Pancreas (tissue), 10 donors: ENCODE measurements around the gene IFI6. TPM values are rescaled to one million over a fixed set of nuclear protein-coding genes. Genes with fewer than 3 reads are reported as not detected.
"Not testable (repeated sequence)": the region's sequence is repeated elsewhere in the genome, so short reads cannot be mapped to it uniquely, and the experiment has no call there.

Experiments
- ATAC-seq, 4 donors: fragments of 200-7000 bp; cut with Tn5 transposase; one replicate each; pipeline versions ENCODE4 v1.8.0 to v1.9.1; 2020; ENCODE audit warnings: mild to moderate bottlenecking in 4 of 4, moderate library complexity in 4 of 4
- DNase-seq, 6 donors: peaks; one replicate each; pipeline ENCODE4 v3.0.0-alpha.2; 2020
- FAIRE-seq: peaks from 2 replicates; lab custom pipeline; 2012; peaks lifted over from hg19 to GRCh38; lab: Jason Lieb, UNC
- H3K27ac ChIP-seq, 4 donors: fragments of 200-600 bp; sonication (generic); 1 replicate in 3 of 4; 2 replicates in 1 of 4; pipeline versions ENCODE4 v1.5.0 to v1.8.0; 2020
- H3K27me3 ChIP-seq, 4 donors: fragments of 200-600 bp; one replicate each; pipeline ENCODE4 v1.8.0; 2021
- H3K36me3 ChIP-seq, 3 donors: fragments of 200-600 bp; sonication (generic) in 1 of 3; one replicate each; pipeline versions ENCODE4 v1.5.0 to v1.8.0; 2020 to 2021
- H3K4me1 ChIP-seq, 3 donors: fragments of 200-600 bp; one replicate each; pipeline ENCODE4 v1.8.0; 2021
- H3K4me3 ChIP-seq, 4 donors: fragments of 200-600 bp; sonication (generic) in 2 of 4; one replicate each; pipeline versions ENCODE4 v1.5.0 to v1.8.0; 2020 to 2021
- H3K9me3 ChIP-seq, 4 donors: fragments of 200-600 bp; one replicate each; pipeline ENCODE4 v1.8.0; 2021
- WGBS, 2 donors: extraction: QIAGEN DNeasy Blood & Tissue Kit; methylation state at CpG; one replicate each; pipeline ENCODE4 v1.1.7; 2013; 5-methylcytosine and 5-hydroxymethylcytosine counted together
- intact Hi-C, 3 donors: fragments of 100-400 bp; cut with DNase I; formaldehyde crosslinking; loops; one replicate each; pipeline versions ENCODE4 v1.11.1 to v1.14.2; 2022
- polyA plus RNA-seq, 2 donors: library from polyadenylated mRNA; stranded (reverse); fragments of 200-250 nt; gene quantifications; one replicate each; pipeline ENCODE4 v1.2.3, GENCODE V29; 2013
- total RNA-seq, 6 donors: library from RNA; stranded (reverse); fragmentation: NEBNext Ultra II Directional in 4 of 6; extraction: Animal tissue kit (Norgen Biotek cat#: 25700) in 4 of 6; gene quantifications; one replicate each; pipeline versions ENCODE4 v1.2.1 to v1.2.4, GENCODE V29; 2021 to 2023
- TF ChIP-seq, protein P1 (sequence below), 4 donors: fragments of 200-600 bp; sonication (generic) in 3 of 4; IDR thresholded peaks; one replicate each; pipeline versions ENCODE4 v1.5.0 to v1.8.0; 2021; ENCODE audit warnings: antibody characterized with exemption in 4 of 4
- donor health status: healthy with polysubstance abuse.
- donor health status: DM: no; HTN: no; CAD: no; lungs with moderate emphysema.
- donor health status: DM: no; HTN: no; CAD: no.
- donor health status: control.
- donor health status: control.
- donor health status: Bipolar disorder and iron deficiency.
- donor health status: DM: yes; HTN: yes; CAD: no.
- donor health status: DM: no; HTN: no; CAD: no.
- donor health status: DM: no; HTN: no; CAD: no.
- donor health status: DM: yes; HTN: yes; CAD: no.

Gene IFI6
- total and polyA plus RNA-seq, 8 donors = 7.8 to 186 (median 38.4) TPM

GRCh38 chr1:27633298-27633610 lies 38.7 kb downstream of the IFI6 start:
- no peak for ATAC-seq
- no peak overlapping the region for H3K4me3 ChIP-seq
- H3K27ac ChIP-seq = no peak overlapping the region
- no peaks in the 10 kb centered on the region for H3K4me1 ChIP-seq
- H3K27me3 ChIP-seq = no peaks in the 10 kb centered on the region
- no peaks in the 10 kb centered on the region for H3K9me3 ChIP-seq
- no peaks in the 10 kb centered on the region for H3K36me3 ChIP-seq
- intact Hi-C loops = no loop called here
- TF ChIP-seq, protein P1, sequence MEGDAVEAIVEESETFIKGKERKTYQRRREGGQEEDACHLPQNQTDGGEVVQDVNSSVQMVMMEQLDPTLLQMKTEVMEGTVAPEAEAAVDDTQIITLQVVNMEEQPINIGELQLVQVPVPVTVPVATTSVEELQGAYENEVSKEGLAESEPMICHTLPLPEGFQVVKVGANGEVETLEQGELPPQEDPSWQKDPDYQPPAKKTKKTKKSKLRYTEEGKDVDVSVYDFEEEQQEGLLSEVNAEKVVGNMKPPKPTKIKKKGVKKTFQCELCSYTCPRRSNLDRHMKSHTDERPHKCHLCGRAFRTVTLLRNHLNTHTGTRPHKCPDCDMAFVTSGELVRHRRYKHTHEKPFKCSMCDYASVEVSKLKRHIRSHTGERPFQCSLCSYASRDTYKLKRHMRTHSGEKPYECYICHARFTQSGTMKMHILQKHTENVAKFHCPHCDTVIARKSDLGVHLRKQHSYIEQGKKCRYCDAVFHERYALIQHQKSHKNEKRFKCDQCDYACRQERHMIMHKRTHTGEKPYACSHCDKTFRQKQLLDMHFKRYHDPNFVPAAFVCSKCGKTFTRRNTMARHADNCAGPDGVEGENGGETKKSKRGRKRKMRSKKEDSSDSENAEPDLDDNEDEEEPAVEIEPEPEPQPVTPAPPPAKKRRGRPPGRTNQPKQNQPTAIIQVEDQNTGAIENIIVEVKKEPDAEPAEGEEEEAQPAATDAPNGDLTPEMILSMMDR (IDR thresholded peaks at IDR 0.05) = no peak
- no peak for DNase-seq
- no peak for FAIRE-seq
- 85 to 89% methylated on average over 5 of the region's 5 CpGs for WGBS, 2 donors

GRCh38 chr1:27632387-27633297 lies 39.4 kb downstream of the IFI6 start:
- Histone ChIP-seq H3K9me3 (no peaks in the 10 kb centered on the region), H3K4me3 (no peak overlapping the region), H3K27me3 (no peaks in the 10 kb centered on the region), H3K4me1 (no peaks in the 10 kb centered on the region), H3K27ac (no peak overlapping the region), H3K36me3 (no peaks in the 10 kb centered on the region)
- WGBS, 2 donors = 78 to 81% methylated on average over 14 of the region's 14 CpGs
- intact Hi-C loops = no loop called here
- FAIRE-seq (no peak), DNase-seq (peak in 1 of 6 donors; percentile 27), ATAC-seq (no peak)
- TF ChIP-seq, protein P1 (IDR thresholded peaks at IDR 0.05) = no peak

- FAIRE-seq = no peak
- TF ChIP-seq, protein P1 (IDR thresholded peaks at IDR 0.05) = no peak
- 61 to 65% methylated on average over 5 of the region's 5 CpGs for WGBS, 2 donors
- peak in 2 of 4 donors; percentile 22 to 30 for ATAC-seq
- peak in 1 of 6 donors; percentile 16 for DNase-seq
- peak overlapping the region in 2 of 4 donors; percentile 22 to 54 for H3K27ac ChIP-seq
- intact Hi-C loops = no loop called here
- H3K27me3 ChIP-seq = no peaks in the 10 kb centered on the region
- H3K36me3 ChIP-seq = no peaks in the 10 kb centered on the region
- H3K9me3 ChIP-seq = no peaks in the 10 kb centered on the region
- no peaks in the 10 kb centered on the region for H3K4me1 ChIP-seq
- no peak overlapping the region for H3K4me3 ChIP-seq
These were observed 41.0 kb downstream of the IFI6 start for GRCh38 chr1:27630859-27631491.

DNA sequence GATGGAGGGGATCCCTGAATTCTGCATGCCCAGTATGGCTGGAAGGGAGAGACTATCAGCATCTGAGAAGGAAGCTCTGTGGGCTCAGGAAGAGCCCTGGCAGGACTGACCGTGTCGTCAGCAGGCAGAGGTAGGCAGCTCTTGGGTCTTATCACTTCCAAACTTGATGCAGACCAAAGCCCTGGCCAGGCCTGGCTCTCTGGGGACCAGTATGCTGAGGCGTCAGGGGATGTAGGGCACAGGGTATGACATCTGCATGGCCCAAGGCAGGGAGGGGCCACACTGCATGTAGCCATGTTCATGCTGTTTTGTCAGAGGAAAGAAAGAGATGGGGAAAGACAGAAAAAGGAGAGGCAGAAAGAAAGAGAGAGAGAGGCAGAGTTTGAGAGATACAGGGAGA lies 43.3 kb downstream of the IFI6 start:
- no peaks in the 10 kb centered on the region for H3K27me3 ChIP-seq
- intact Hi-C loops = no loop called here
- WGBS, 2 donors = 63 to 66% methylated on average over 3 of the region's 3 CpGs
- DNase-seq = peak in 1 of 6 donors; percentile 32
- no peak for ATAC-seq
- TF ChIP-seq, protein P1 (IDR thresholded peaks at IDR 0.05) = no peak
- no peak overlapping the region for H3K27ac ChIP-seq
- H3K4me1 ChIP-seq = no peaks in the 10 kb centered on the region
- no peaks in the 10 kb centered on the region for H3K9me3 ChIP-seq
- H3K4me3 ChIP-seq = no peak overlapping the region
- no peaks in the 10 kb centered on the region for H3K36me3 ChIP-seq
- FAIRE-seq = no peak

- H3K4me1 ChIP-seq, H3K27ac ChIP-seq, H3K36me3 ChIP-seq, FAIRE-seq, intact Hi-C loops, H3K4me3 ChIP-seq, H3K27me3 ChIP-seq, H3K9me3 ChIP-seq, ATAC-seq: not testable (repeated sequence)
- WGBS, 2 donors = 77 to 87% methylated on average over 4 of the region's 4 CpGs
- DNase-seq = peak in 1 of 6 donors; percentile 9
These were observed 44.3 kb downstream of the IFI6 start for GRCh38 chr1:27627733-27628132.
